ENCODE data around the gene PDE1C.

Gene PDE1C

DNA sequence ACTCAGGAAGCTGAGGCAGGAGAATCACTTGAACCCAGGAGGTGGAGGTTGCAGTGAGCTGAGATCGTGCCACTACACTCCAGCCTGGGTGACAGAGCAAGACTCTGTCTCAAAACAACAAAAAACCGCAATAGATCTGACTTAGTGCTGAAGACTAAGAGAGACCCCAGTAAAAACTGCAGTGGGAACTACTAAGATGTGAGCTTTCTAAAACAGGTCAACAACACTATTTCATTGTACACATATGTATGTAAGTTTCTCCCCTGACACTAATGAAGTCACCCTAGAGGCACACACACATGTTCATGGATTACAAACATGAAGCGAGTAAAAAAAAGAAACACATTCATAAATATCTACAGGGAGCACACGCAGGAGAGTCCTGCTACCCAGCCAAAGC is 68.3 kb downstream of the PDE1C start:
- DNase-seq (ENCODE audit: low spot score in 2 of 2) (no peak), ATAC-seq (no peak)
- H3K4me3 Mint-ChIP-seq: no peak overlapping the region
- H3K9me3 Mint-ChIP-seq: peaks cover 11% of the 10 kb centered on the region
- no peak overlapping the region for H3K27ac Mint-ChIP-seq
- H3K4me1 Mint-ChIP-seq: no peaks in the 10 kb centered on the region
- no peaks in the 10 kb centered on the region for H3K36me3 Mint-ChIP-seq

DNA sequence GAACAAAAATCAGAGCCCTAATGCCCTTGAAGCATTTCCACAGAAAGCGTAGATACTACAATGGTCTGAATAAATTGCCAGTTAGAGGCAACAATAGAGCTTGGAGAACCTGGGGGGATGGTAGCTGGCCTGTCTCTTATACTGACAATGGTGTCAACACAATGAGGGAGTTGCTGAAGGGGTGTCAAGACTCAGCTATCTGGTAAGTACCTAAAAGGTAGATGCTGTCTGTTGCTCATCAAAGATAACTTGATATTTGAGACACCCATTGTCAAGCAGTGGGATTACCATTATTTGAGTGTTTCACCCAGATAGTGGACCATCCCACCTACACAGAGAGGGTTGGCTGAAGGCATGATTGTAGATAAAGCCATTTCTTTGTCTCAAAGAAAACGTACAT is 72.8 kb downstream of the PDE1C start:
- H3K36me3 Mint-ChIP-seq: no peaks in the 10 kb centered on the region

DNA sequence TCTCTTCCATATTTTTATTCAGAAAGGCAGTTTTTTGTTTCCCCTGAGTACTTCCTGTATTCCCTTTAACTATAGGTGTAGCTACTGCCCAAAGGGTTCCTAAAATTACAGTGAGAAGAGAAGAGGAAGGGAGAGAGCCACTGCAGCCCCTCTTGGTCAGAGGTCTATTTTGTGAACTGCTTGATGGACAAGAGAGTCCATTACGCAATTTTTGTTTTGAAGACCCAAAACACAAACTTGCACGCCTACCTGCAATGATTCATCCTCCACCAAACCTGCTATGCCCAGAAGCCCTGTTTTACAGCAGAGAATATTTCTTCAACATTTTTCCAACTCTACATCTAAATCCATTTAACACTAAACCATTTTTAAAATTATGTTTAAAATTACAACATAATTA is 75.1 kb downstream of the PDE1C start:
- H3K36me3 Mint-ChIP-seq: no peaks in the 10 kb centered on the region
- H3K27ac Mint-ChIP-seq: no peak overlapping the region
- peaks cover 7% of the 10 kb centered on the region for H3K9me3 Mint-ChIP-seq
- H3K4me1 Mint-ChIP-seq: no peaks in the 10 kb centered on the region
- no peak overlapping the region for H3K4me3 Mint-ChIP-seq
- no peak for ATAC-seq
- no peak for DNase-seq (ENCODE audit: low spot score in 2 of 2)

More for the DNA sequence above, 72.8 kb downstream of the PDE1C start:
- DNase-seq (ENCODE audit: low spot score in 2 of 2) (no peak), ATAC-seq (no peak)
- peaks cover 11% of the 10 kb centered on the region for H3K9me3 Mint-ChIP-seq
- no peaks in the 10 kb centered on the region for H3K4me1 Mint-ChIP-seq
- no peak overlapping the region for H3K27ac Mint-ChIP-seq
- no peak overlapping the region for H3K4me3 Mint-ChIP-seq

GRCh38 chr7:31991846-31992245 is 78.4 kb downstream of the PDE1C start:
- DNase-seq (ENCODE audit: low spot score in 2 of 2) (no peak), ATAC-seq (no peak)
- Mint-ChIP-seq H3K4me1 (no peaks in the 10 kb centered on the region), H3K27ac (no peak overlapping the region), H3K4me3 (no peak overlapping the region), H3K36me3 (no peaks in the 10 kb centered on the region), H3K9me3 (peaks cover 5% of the 10 kb centered on the region)

DNA sequence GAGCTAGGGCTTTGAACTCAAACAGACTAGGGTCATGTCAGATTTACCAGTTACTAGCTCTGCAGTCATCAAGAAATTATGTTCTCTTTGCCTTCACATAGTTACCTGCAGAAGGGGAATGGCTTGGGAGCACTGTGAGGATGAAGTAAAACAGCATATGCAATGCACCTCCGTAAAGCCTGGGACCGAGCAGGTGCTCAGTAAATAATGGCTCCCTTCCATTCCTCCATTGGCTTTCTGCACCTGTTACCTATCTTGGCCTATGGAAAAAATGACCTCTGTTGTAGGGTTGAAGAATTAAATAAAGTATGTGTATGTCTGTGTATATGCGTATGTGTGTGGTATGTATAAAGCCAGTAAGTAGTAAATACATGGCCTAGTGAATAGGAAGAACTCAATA is 78.8 kb downstream of the PDE1C start:
- Mint-ChIP-seq H3K9me3 (peaks cover 6% of the 10 kb centered on the region), H3K27ac (no peak overlapping the region), H3K4me3 (no peak overlapping the region), H3K4me1 (no peaks in the 10 kb centered on the region), H3K36me3 (no peaks in the 10 kb centered on the region)
- ATAC-seq (no peak), DNase-seq (ENCODE audit: low spot score in 2 of 2) (no peak)

GRCh38 chr7:31986878-31987518 is 83.2 kb downstream of the PDE1C start:
- DNase-seq (ENCODE audit: low spot score in 2 of 2): no peak
- Mint-ChIP-seq H3K9me3 (peaks cover 19% of the 10 kb centered on the region), H3K36me3 (no peaks in the 10 kb centered on the region), H3K4me1 (no peaks in the 10 kb centered on the region), H3K4me3 (no peak overlapping the region), H3K27ac (no peak overlapping the region)
- ATAC-seq: no peak

GRCh38 chr7:31982962-31983361 is 87.2 kb downstream of the PDE1C start:
- ATAC-seq (no peak), DNase-seq (ENCODE audit: low spot score in 2 of 2) (no peak)
- no peak overlapping the region for H3K27ac Mint-ChIP-seq
- no peaks in the 10 kb centered on the region for H3K36me3 Mint-ChIP-seq
- no peak overlapping the region for H3K4me3 Mint-ChIP-seq
- peaks cover 13% of the 10 kb centered on the region for H3K9me3 Mint-ChIP-seq
- no peaks in the 10 kb centered on the region for H3K4me1 Mint-ChIP-seq

DNA sequence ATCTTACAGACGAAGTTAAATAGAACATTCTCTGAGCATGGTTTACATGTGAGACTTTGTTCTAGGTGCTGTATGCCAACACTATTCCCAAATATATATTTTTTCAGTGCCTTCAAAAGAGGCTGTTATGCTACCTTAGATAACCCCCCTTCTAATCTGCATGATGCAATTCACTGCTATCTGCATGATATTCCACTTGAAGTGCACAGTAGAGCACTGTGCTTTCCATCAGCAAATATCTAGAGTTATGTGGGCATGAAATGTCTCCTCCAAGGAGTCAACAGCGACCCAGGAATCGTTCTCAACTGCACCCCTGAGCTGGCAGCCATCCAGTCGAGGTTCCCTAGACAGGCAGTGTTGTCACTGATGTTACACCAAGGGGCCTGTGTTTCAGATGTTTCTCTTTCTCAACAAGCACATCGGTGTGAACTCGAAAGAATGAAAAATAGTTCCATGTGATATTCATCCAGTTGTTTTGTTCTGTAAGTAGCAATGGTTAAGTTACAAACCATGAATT is 88.3 kb downstream of the PDE1C start:
- ATAC-seq (no peak), DNase-seq (ENCODE audit: low spot score in 2 of 2) (no peak)
- Mint-ChIP-seq H3K9me3 (peaks cover 16% of the 10 kb centered on the region), H3K36me3 (no peaks in the 10 kb centered on the region), H3K4me1 (no peaks in the 10 kb centered on the region), H3K27ac (no peak overlapping the region), H3K4me3 (no peak overlapping the region)

GRCh38 chr7:31979690-31980330 is 90.4 kb downstream of the PDE1C start:
- ATAC-seq (no peak), DNase-seq (ENCODE audit: low spot score in 2 of 2) (no peak)
- Mint-ChIP-seq H3K4me1 (no peaks in the 10 kb centered on the region), H3K9me3 (peaks cover 19% of the 10 kb centered on the region), H3K36me3 (no peaks in the 10 kb centered on the region), H3K27ac (no peak overlapping the region), H3K4me3 (no peak overlapping the region)

DNA sequence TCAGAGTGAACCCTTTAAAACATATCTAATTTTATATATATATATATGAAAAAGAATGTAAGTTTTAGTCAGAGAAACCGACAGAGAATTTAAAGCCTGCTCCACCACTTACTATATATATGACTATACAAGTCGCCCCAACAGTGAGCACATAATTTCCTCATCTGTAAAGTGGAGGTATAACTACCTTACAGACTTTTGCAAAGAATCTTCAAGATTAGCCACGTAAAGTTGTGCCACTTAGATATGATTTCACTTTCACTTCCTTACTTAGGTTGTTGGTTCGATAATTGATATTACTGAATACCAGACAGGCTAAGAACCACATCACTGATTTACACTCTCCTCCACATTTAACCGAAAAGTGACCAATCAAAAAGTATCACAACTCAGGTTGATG is 94.7 kb downstream of the PDE1C start:
- H3K4me3 Mint-ChIP-seq: no peak overlapping the region
- H3K36me3 Mint-ChIP-seq: no peaks in the 10 kb centered on the region
- ATAC-seq: no peak
- DNase-seq (ENCODE audit: low spot score in 2 of 2): no peak
- H3K9me3 Mint-ChIP-seq: peaks cover 14% of the 10 kb centered on the region
- no peaks in the 10 kb centered on the region for H3K4me1 Mint-ChIP-seq
- H3K27ac Mint-ChIP-seq: no peak overlapping the region

DNA sequence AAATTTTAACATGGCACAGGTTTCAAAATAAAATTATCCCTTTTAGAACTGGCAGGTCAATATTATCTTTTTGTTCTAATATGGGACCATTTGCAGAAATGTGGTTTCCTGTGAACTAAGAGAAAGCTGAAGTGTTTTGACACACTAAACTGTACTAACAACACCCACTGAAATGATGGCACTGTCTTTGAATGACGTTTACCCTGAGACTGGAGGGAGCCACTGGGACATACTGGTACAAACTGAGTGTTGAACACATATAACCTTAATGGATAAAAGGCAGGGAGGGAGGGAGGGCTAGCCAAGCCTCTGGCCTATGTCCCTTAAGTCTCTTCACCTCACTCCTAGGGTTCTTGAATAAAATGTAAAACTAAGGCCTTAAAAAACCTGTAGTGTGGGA is 95.9 kb downstream of the PDE1C start:
- no peak overlapping the region for H3K4me3 Mint-ChIP-seq
- no peak for DNase-seq (ENCODE audit: low spot score in 2 of 2)
- no peaks in the 10 kb centered on the region for H3K36me3 Mint-ChIP-seq
- H3K27ac Mint-ChIP-seq: no peak overlapping the region
- peaks cover 14% of the 10 kb centered on the region for H3K9me3 Mint-ChIP-seq
- H3K4me1 Mint-ChIP-seq: no peaks in the 10 kb centered on the region
- ATAC-seq: no peak

GRCh38 chr7:31971049-31971667 is 99.0 kb downstream of the PDE1C start:
- Mint-ChIP-seq H3K4me1 (no peaks in the 10 kb centered on the region), H3K4me3 (no peak overlapping the region), H3K9me3 (peaks cover 11% of the 10 kb centered on the region), H3K36me3 (no peaks in the 10 kb centered on the region), H3K27ac (no peak overlapping the region)
- no peak for ATAC-seq
- DNase-seq (ENCODE audit: low spot score in 2 of 2): no peak

DNA sequence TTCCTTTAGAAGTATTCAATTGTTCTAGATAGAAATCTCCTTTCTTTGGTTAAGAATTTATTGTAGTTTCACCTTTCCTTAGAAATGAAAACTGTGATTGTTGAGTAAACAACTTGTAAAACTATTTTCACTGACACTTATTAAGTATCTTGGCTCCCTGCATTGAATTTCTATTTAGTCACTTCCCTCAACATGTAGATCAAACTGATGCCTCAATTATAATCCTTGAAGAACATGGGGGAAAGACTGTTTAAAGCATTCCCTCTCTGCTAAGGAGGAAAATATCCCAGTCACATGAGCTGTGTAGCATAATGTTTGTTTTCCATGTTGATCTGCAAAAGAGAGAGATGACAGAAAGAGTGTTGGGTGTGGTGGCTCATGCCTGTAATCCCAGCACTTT is 99.7 kb downstream of the PDE1C start:
- no peak overlapping the region for H3K27ac Mint-ChIP-seq

GRCh38 chr7:31963569-31964175 is 106.5 kb downstream of the PDE1C start:
- no peaks in the 10 kb centered on the region for H3K4me1 Mint-ChIP-seq
- H3K4me3 Mint-ChIP-seq: no peak overlapping the region
- no peak for DNase-seq (ENCODE audit: low spot score in 2 of 2)
- H3K36me3 Mint-ChIP-seq: no peaks in the 10 kb centered on the region
- ATAC-seq: no peak
- no peak overlapping the region for H3K27ac Mint-ChIP-seq
- peaks cover 6% of the 10 kb centered on the region for H3K9me3 Mint-ChIP-seq

More for the DNA sequence above, 99.7 kb downstream of the PDE1C start:
- Mint-ChIP-seq H3K36me3 (no peaks in the 10 kb centered on the region), H3K9me3 (peaks cover 7% of the 10 kb centered on the region), H3K4me1 (no peaks in the 10 kb centered on the region), H3K4me3 (no peak overlapping the region)
- ATAC-seq (no peak), DNase-seq (ENCODE audit: low spot score in 2 of 2) (no peak)

DNA sequence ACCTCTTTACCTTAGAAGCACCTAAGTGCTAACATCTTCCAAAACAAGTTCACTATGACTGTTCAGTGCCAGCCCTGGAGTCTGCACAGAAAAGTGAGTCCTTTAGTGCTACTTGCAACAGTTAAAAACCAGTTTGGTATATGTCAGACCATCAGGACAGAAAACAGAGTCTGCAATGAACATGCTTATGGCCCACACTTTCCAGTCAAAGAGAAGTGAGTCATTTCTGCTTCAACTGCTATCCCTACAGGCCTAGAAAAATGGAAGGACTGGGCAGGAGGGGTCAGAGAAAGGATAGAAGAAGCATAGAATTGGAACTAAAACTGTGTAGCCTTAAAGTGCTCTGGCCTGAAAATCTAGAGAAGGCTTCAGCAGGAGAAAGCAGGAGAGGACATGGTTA is 108.0 kb downstream of the PDE1C start:
- H3K9me3 Mint-ChIP-seq: peaks cover 6% of the 10 kb centered on the region
- H3K4me3 Mint-ChIP-seq: no peak overlapping the region
- no peak overlapping the region for H3K27ac Mint-ChIP-seq
- DNase-seq (ENCODE audit: low spot score in 2 of 2) (no peak), ATAC-seq (no peak)
- H3K36me3 Mint-ChIP-seq: no peaks in the 10 kb centered on the region
- no peaks in the 10 kb centered on the region for H3K4me1 Mint-ChIP-seq

GRCh38 chr7:31958226-31958625 is 112.0 kb downstream of the PDE1C start:
- no peaks in the 10 kb centered on the region for H3K36me3 Mint-ChIP-seq
- no peak overlapping the region for H3K27ac Mint-ChIP-seq
- H3K9me3 Mint-ChIP-seq: no peaks in the 10 kb centered on the region
- no peak overlapping the region for H3K4me3 Mint-ChIP-seq
- DNase-seq (ENCODE audit: low spot score in 2 of 2) (no peak), ATAC-seq (no peak)
- H3K4me1 Mint-ChIP-seq: no peaks in the 10 kb centered on the region
